Testis (tissue), 5 donors: ENCODE data around the gene TAAR5. TPM values are rescaled to one million over a fixed set of nuclear protein-coding genes. Genes with fewer than 3 reads are reported as not detected.
"Not testable (repeated sequence)": the region's sequence is repeated elsewhere in the genome, so short reads cannot be mapped to it uniquely, and the experiment has no call there.

ENCODE experiments used
- DNase-seq: peaks from one replicate; pipeline ENCODE4 v3.0.0-alpha.2; 2019
- H3K27ac ChIP-seq, 2 donors: fragments of 200-600 bp; sonication (generic); one replicate each; pipeline ENCODE4 v1.5.1; 2019
- H3K27me3 ChIP-seq: fragments of 200-600 bp; sonication (generic); one replicate; pipeline ENCODE4 v1.5.1; 2019
- H3K36me3 ChIP-seq: fragments of 200-600 bp; sonication (generic); one replicate; pipeline ENCODE4 v1.5.1; 2017; ENCODE audit warnings: low read depth; ENCODE audit errors: missing control alignments
- H3K4me1 ChIP-seq: fragments of 200-600 bp; sonication (generic); one replicate; pipeline ENCODE4 v1.5.1; 2019
- H3K4me3 ChIP-seq, 2 donors: fragments of 200-600 bp; sonication (generic); one replicate each; pipeline ENCODE4 v1.5.1; 2017 to 2019
- H3K9me3 ChIP-seq: fragments of 200-600 bp; sonication (generic); one replicate; pipeline ENCODE4 v1.5.1; 2017
- POLR2A ChIP-seq: fragments of 450-650 bp; IDR thresholded peaks from one replicate; pipeline ENCODE4 v1.6.1; 2017; ENCODE audit warnings: antibody characterized with exemption, mild to moderate bottlenecking, moderate library complexity
- WGBS, 2 donors: methylation state at CpG; one replicate each; pipeline ENCODE4 v1.1.5; 2018; 5-methylcytosine and 5-hydroxymethylcytosine counted together
- intact Hi-C: fragments of 100-400 bp; cut with DNase I; formaldehyde crosslinking; loops from one replicate; pipeline ENCODE4 v1.15.1; 2023; ENCODE audit warnings: low total_unique reads
- long read RNA-seq, 2 donors: transcript quantifications; one replicate each; lab custom pipeline, GENCODE V29; 2026
- polyA plus RNA-seq: library from polyadenylated mRNA; stranded (reverse); fragments of 350-450 nt; fragmentation: Illumina TruSeq; extraction: RNeasy Lipid Tissue Mini Kit (QIAGEN cat#74804); gene quantifications from one replicate; pipeline ENCODE4 v1.2.3, GENCODE V29; 2014; ENCODE audit warnings: low read depth, low replicate concordance; ENCODE audit not compliant: insufficient read depth
- total RNA-seq, 2 donors: library from RNA; depleted of rRNA; stranded (reverse); fragments of >200 nt; gene quantifications; one replicate each; pipeline ENCODE4 v1.2.3, GENCODE V29; 2016
- TF ChIP-seq, protein P1 (sequence below), 3 experiments: fragments of 450-650 bp in 2 of 3; fragments of 200-600 bp in 1 of 3; sonication (generic) in 1 of 3; IDR thresholded peaks; one replicate each; pipeline ENCODE4 v1.5.1; 2016 to 2019; ENCODE audit warnings: antibody characterized with exemption in 3 of 3, mild to moderate bottlenecking in 2 of 3, moderate library complexity in 1 of 3

Gene TAAR5, protein sequence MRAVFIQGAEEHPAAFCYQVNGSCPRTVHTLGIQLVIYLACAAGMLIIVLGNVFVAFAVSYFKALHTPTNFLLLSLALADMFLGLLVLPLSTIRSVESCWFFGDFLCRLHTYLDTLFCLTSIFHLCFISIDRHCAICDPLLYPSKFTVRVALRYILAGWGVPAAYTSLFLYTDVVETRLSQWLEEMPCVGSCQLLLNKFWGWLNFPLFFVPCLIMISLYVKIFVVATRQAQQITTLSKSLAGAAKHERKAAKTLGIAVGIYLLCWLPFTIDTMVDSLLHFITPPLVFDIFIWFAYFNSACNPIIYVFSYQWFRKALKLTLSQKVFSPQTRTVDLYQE
- total RNA-seq (not detected), polyA plus RNA-seq (not detected)
- long read RNA-seq, donor 1: 0 reads
- long read RNA-seq, donor 2, partial matches to known transcripts: 0 of 1 reads
- long read RNA-seq, donor 2, other reads (novel, unspliced or antisense): 0 of 1 reads

- no peaks in the 10 kb centered on the region for H3K27me3 ChIP-seq
- H3K9me3 ChIP-seq: no peaks in the 10 kb centered on the region
- no peaks in the 10 kb centered on the region for H3K36me3 ChIP-seq
- 70 to 83% methylated on average over 5 of the region's 5 CpGs for WGBS, 2 donors
- no peak for DNase-seq
- H3K4me3 ChIP-seq: no peak within 1 kb of the TSS
- TF ChIP-seq, protein P1, sequence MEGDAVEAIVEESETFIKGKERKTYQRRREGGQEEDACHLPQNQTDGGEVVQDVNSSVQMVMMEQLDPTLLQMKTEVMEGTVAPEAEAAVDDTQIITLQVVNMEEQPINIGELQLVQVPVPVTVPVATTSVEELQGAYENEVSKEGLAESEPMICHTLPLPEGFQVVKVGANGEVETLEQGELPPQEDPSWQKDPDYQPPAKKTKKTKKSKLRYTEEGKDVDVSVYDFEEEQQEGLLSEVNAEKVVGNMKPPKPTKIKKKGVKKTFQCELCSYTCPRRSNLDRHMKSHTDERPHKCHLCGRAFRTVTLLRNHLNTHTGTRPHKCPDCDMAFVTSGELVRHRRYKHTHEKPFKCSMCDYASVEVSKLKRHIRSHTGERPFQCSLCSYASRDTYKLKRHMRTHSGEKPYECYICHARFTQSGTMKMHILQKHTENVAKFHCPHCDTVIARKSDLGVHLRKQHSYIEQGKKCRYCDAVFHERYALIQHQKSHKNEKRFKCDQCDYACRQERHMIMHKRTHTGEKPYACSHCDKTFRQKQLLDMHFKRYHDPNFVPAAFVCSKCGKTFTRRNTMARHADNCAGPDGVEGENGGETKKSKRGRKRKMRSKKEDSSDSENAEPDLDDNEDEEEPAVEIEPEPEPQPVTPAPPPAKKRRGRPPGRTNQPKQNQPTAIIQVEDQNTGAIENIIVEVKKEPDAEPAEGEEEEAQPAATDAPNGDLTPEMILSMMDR (IDR thresholded peaks at IDR 0.05): no peak
- TF ChIP-seq POLR2A: no peak
- no peaks in the 10 kb centered on the region for H3K4me1 ChIP-seq
- intact Hi-C loops: no loop called here
- H3K27ac ChIP-seq: no peak within 1 kb of the TSS
Observed at GRCh38 chr6:132589454-132589853, at the start of gene TAAR5. Gene TAAR5, minus strand, starts transcription at chr6:132589741. Its CDS starts 55 bp downstream, at chr6:132589686.

DNA sequence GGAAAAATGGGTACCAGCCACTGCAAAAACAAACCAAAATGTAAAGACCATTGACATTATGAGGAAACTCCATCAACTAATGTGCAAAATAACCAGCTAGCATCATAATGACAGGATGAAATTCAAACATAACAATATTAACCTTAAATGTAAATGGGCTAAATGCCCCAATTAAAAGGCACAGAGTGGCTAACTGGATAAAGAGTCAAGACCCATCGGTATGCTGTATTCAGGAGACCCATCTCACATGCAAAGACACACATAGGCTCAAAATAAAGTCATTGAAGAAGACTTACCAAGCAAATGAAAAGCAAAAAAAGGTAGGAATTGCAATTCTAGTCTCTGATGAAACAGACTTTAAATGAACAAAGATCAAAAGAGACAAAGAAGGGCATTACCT, 47.6 kb upstream of the TAAR5 start:
- H3K36me3 ChIP-seq, H3K4me3 ChIP-seq: not testable (repeated sequence)
- 95 to 96% methylated on average over 1 of the region's 1 CpG for WGBS, 2 donors

GRCh38 chr6:132635906-132636305, 46.4 kb upstream of the TAAR5 start:
- H3K4me3 ChIP-seq, H3K27me3 ChIP-seq, H3K4me1 ChIP-seq, intact Hi-C loops, DNase-seq, H3K27ac ChIP-seq, H3K36me3 ChIP-seq, H3K9me3 ChIP-seq: not testable (repeated sequence)
- WGBS, 2 donors: 88 to 89% methylated on average over 3 of the region's 3 CpGs

More for the DNA sequence above, 47.6 kb upstream of the TAAR5 start:
- DNase-seq, H3K27me3 ChIP-seq, H3K27ac ChIP-seq, H3K9me3 ChIP-seq, intact Hi-C loops, H3K4me1 ChIP-seq: not testable (repeated sequence)

DNA sequence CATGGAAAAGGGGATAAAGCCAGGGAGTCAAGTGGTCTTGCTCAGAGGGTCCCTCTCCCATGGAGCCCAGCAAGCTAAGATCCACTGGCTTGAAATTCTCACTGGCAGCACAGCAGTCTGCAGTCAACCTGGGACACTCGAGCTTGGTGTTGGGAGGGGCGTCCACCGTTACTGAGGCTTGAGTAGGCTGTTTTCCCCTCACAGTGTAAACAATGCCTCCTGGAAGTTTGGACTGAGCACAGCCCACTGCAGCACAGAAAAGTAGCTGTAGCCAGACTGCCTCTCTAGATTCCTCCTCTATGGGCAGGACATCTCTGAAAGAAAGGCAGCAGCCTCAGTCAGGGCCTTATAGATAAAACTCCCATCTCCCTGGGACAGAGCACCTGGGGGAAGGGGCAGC, 45.7 kb upstream of the TAAR5 start:
- 49 to 62% methylated on average over 3 of the region's 3 CpGs for WGBS, 2 donors
- DNase-seq: not testable (repeated sequence)

GRCh38 chr6:132634796-132635195, 45.3 kb upstream of the TAAR5 start:
- WGBS, 2 donors: 82% methylated on average over 4 of the region's 4 CpGs
- Histone ChIP-seq H3K27ac (no peak overlapping the region), H3K27me3 (no peaks in the 10 kb centered on the region), H3K4me1 (no peaks in the 10 kb centered on the region), H3K9me3 (no peaks in the 10 kb centered on the region), H3K36me3 (no peaks in the 10 kb centered on the region), H3K4me3 (no peak overlapping the region)
- intact Hi-C loops: no loop called here
- no peak for DNase-seq
- TF ChIP-seq, protein P1 (IDR thresholded peaks at IDR 0.05): no peak
- TF ChIP-seq POLR2A: no peak

More for the DNA sequence above, 45.7 kb upstream of the TAAR5 start:
- H3K36me3 ChIP-seq, H3K27ac ChIP-seq, H3K27me3 ChIP-seq, H3K4me1 ChIP-seq, intact Hi-C loops, H3K4me3 ChIP-seq, H3K9me3 ChIP-seq: not testable (repeated sequence)

DNA sequence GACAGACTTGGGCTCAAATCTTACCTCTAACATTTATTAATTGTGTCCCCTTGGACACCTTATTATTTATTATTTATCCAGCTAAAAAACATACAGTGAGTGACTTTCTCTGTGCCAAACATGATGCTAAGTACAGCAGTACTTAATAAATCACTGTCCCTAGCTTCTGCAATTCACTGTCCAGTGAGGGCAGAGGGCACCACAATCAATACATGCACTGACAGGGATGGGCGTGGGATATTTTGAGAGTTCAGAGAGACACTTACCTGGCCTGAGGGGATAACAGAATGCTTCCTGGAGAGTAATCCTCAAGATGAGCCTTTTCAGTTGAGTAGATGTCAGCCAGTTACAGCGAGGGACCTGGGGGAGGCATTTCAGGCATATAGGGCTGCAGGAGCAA, 43.8 kb upstream of the TAAR5 start:
- TF ChIP-seq, protein P1 (IDR thresholded peaks at IDR 0.05): no peak
- TF ChIP-seq POLR2A: no peak
- H3K4me3 ChIP-seq: no peak overlapping the region
- DNase-seq: no peak
- no peaks in the 10 kb centered on the region for H3K4me1 ChIP-seq
- 83 to 92% methylated on average over 2 of the region's 2 CpGs for WGBS, 2 donors
- no peaks in the 10 kb centered on the region for H3K27me3 ChIP-seq
- no peaks in the 10 kb centered on the region for H3K36me3 ChIP-seq
- no peak overlapping the region for H3K27ac ChIP-seq
- no peaks in the 10 kb centered on the region for H3K9me3 ChIP-seq
- intact Hi-C loops: no loop called here
